HG03460 (cell line): ENCODE data around the gene STPG1.
A peak's percentile ranks its signal among the peaks of the same experiment; 100 is the strongest.

Source experiments
- ATAC-seq: cut with Tn5 transposase; IDR thresholded peaks from one replicate; pipeline ENCODE4 v1.9.1; 2021; ENCODE audit not compliant: unreplicated experiment

The STPG1 gene

DNA sequence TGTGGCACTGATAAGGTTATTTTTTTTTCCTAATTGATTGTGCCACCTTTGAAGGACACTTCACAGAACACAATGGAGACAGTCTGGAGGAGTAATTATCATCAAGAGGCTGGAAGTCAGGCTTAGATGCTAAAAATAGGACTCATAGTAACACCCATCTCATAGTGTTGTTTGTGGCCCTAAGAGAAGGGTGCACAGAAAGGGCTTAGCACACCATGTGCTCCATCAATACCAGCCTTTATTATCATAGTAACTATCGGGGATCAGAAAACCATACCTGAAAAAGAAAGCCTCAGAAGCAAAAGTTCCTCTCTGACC is 13.9 kb upstream of the STPG1 start:
- no peak for ATAC-seq

- no peak for ATAC-seq
These were observed 13.4 kb upstream of the STPG1 start for GRCh38 chr1:24426744-24427544.

GRCh38 chr1:24425922-24426321 is 12.3 kb upstream of the STPG1 start:
- ATAC-seq, result no peak

- no peak for ATAC-seq
These were observed 11.9 kb upstream of the STPG1 start for GRCh38 chr1:24425441-24425840.

DNA sequence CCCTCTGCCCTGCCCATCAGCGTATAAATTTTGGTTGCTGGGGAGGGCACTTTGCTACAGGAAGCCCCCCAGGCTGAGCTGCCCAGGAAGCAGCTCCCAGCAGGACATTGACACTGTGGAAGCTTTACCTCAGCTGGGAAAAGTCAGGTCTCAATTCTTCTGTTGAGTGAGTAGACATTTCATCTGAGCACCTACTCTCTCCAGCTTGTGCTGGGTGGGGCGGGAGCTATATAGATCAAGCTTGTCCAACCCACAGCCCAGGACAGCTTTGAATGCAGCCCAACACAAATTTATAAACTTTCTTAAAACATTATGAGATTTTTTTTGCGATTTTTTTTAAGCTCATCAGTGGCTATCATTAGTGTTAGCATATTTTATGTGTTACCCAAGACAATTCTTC is 11.4 kb upstream of the STPG1 start:
- no peak for ATAC-seq

GRCh38 chr1:24424207-24424606 is 10.6 kb upstream of the STPG1 start:
- ATAC-seq, result no peak

DNA sequence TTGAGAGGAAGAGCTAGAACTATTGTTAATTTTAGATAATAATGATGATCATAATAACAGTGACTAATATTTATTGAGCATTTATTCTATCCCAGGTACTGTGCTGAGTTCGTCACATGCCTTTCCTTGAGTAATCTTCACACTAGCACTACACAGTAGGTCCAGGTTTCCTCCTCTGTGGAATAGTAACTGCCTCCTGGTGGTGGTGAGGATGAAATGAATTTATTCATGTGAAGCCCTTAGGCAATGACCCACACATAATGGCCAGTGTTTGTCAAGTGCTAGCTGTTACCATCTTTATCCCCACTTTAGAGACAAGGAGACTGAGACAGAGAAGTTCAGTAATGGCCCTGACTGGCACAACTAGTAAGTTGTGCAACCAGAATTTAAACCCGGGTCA is 7.9 kb upstream of the STPG1 start:
- ATAC-seq, result no peak

DNA sequence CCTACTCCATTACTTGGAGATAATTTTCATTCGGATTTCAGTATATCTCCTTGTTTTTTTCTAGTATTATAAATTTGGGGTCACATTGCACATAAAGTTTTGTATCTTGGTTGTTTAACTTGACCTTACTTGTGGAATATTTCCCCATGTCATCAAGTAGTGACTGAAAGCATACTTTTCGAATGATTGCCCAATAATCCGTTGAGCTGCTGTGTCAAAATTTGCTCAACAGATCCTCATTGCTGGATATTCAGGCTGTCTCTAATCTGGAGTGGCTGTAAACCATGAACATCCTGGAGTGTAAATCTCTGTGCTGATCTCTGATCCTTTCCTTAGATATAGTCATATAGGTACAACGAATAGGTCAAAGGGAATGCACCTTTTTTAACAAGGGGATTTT is 7.0 kb upstream of the STPG1 start:
- no peak for ATAC-seq

GRCh38 chr1:24418898-24419628 is 5.5 kb upstream of the STPG1 start:
- no peak for ATAC-seq

DNA sequence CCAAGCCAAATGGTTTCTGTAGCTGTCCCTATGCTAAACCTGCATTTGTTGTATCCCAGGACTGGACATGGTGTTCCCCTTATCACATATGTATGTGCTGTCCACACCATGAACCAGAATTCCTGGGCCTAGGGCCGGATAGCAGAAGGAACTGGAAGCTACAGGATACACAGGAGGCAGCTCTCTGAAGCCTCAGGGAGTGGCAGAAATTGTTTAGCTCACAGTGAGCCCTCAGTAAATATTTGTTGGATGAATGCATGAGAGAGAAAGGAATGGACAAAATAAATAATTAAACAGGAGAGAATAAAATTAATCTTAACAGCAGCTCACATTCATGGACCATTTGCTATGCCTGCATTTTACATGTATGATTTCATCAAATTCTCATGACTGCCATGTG is 4.1 kb upstream of the STPG1 start:
- no peak for ATAC-seq

GRCh38 chr1:24416666-24417391 is 3.2 kb upstream of the STPG1 start:
- no peak for ATAC-seq

DNA sequence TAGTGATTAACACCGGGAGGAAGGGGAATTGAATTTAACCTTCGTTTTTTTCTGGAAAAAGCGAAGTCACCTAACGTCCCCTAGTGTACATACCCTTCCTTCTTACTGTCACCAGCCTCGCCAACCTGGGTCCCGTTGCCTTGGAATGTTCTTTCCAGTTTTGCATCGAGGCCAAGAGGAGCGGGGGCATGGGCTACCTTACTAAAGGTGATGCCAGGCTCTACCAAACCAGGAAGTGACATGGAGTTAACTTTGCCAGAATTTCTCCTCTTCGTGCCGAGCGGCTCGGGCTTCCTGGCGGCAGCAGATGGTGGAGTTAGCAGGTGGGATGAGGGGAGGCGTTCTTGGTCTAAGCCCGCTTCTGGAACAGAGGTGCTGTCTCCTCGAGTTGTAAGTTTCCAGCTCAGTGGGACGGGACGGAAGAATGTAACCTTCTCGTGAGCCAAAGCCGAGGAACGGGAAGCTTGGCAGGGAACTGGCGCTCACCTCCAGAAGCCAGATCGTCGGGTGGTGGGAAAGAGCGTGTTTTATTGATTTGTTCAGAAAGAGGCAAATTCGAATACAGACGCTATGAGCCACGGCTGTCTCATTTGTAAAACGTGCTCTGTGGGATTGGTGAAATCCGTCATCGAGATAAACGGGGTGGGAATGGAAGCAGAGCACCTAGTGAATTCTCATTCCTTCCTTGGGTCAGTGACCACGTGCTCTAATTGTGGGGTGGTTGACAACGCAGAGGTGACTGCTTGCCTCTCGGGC is 2.5 kb upstream of the STPG1 start:
- peak; percentile 11 for ATAC-seq

- peak; percentile 97 for ATAC-seq
These were observed 1.8 kb upstream of the STPG1 start, which contains the start of gene NIPAL3 for GRCh38 chr1:24415334-24415909. NIPAL3 (plus strand) TSS chr1:24415802; CDS start chr1:24419548, 3,746 bp downstream.

GRCh38 chr1:24414775-24415333 is 1.3 kb upstream of the STPG1 start:
- no peak for ATAC-seq

DNA sequence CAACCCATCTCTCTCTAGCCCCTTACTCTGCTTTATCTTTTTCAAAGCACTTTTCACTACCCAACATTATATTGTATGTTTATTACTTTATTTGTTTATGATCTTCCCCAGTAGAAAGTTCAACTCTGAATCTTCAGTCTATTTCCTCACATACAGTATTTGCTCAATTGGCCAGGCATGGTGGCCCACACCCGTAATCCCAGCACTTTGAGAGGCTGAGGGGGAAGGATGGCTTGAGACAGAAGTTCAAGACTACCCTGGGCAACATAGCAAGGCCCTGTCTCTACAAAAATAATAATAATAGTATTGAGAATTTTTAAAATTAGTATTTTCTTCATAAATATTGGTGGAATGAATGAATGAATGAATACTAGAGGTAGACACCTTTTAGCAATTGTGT is 1.2 kb downstream of the STPG1 start:
- ATAC-seq, result no peak

DNA sequence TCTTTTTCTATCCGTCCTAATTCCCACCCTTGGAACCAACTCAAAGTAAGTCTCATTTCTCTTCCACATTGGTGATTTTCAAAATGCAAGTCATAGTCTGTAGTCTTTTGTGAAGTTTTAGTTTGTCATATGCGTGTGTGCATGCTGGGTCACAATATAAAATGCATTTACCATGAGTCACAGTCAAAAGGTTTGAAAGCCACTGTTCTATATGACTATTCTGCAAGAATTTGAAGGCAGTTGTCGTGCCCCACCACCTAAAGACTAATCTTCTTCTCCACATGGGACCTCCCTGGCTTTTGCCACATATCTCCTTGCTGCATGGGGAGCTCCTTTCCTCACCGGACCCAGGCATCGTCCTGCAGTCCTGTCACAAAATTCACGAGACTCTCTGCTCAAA is 1.6 kb downstream of the STPG1 start:
- no peak for ATAC-seq

DNA sequence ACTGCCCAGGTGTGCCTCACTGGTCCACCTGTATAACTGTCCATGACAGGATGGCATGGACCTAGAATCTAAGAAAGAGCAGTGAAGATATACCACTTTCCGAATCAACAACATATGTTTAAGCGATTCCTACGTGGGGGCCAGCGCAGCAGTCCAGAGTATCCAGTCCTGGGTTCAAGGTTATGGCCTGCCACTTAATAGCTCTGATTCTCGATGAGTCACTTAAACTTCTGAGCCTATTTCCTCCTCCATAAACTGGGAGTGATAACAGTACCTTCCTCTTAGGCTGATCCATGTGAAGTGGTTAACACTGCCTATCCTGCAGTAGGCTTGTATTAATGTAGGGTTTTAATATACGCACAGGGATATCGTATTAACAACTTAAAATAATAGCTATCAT is 2.8 kb downstream of the STPG1 start:
- ATAC-seq, result no peak

DNA sequence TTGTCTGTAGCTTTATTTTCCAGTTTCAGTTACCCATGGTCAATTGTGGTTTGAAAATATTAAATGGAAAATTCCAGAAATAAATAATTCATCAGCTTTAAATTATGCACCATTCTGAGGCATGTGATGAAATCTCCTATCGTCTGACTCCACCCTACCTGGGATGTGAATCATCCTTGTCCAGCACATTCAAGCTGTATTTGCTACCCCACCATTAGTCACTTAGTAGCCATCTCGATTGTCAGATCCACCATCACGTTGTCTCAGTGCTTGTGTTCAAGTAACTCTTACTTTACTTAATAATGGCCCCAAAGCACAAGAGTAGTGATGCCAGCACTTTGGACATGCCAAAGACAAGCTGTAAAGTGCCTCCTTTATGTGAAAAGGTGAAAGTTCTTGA is 4.0 kb downstream of the STPG1 start:
- no peak for ATAC-seq

GRCh38 chr1:24406788-24407187 is 6.8 kb downstream of the STPG1 start:
- ATAC-seq, result no peak

DNA sequence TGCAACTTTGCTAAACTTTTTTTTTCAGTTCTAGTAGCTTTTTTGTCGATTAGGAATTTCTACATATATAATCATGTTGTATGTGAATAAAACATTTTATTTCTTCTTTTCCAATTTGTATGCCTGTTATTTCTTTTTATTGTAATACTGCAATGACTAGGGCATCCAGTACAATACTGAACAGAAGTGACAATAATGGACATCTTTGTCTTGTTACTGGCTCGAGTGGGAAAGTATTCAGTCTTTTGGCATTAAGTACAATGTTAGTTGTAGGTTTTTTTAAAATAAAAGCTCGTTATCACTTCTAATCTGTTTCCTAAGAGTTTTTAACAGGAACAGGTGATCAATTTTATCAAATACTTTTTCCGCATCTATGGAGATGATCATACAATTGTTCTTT is 9.8 kb downstream of the STPG1 start:
- no peak for ATAC-seq

- ATAC-seq, result no peak
These were observed 13.5 kb downstream of the STPG1 start for GRCh38 chr1:24400065-24400464.
